ENCODE data around the gene TCF7L1.

The TCF7L1 gene

DNA sequence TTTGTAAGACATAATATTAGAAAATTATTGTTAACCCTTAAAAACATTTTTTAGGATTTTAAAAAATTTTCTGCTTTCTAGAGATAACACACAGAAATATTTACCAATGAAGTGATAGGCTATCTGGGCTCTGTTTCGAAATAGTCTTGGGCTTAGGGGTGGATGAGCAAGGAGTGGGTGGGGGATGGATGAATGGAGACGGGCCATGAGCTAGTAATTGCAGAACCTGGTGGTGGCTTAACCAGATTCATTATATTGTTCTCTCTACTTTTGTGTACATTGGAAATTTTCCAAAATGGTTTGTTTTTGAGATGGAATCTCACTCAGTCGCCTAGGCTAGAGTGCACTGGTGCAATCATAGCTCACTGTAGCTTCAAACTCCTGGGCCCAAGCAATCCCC lies 89.6 kb downstream of the TCF7L1 start:
- no peak for DNase-seq (ENCODE audit: low read depth in 2 of 2)

DNA sequence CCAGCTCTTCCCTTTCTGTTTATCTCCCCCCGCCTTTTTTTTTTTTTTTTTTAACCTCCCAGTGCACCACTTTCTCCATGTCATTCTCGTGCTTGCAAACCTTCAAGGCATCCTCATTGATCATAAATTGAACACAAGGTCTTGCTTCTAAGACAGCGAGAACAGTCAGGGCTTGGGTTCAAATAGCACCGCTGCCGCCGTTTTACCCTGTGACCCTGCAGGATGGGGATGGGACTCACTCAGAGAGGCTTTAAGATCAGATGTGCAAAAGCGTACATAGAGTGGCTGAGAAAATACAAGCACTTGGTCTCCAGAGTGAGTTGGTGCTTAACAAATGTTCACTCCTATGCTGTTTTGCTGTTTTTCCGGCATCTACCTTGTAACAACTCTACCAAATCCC lies 93.6 kb downstream of the TCF7L1 start:
- no peak for DNase-seq (ENCODE audit: low read depth in 2 of 2)

DNA sequence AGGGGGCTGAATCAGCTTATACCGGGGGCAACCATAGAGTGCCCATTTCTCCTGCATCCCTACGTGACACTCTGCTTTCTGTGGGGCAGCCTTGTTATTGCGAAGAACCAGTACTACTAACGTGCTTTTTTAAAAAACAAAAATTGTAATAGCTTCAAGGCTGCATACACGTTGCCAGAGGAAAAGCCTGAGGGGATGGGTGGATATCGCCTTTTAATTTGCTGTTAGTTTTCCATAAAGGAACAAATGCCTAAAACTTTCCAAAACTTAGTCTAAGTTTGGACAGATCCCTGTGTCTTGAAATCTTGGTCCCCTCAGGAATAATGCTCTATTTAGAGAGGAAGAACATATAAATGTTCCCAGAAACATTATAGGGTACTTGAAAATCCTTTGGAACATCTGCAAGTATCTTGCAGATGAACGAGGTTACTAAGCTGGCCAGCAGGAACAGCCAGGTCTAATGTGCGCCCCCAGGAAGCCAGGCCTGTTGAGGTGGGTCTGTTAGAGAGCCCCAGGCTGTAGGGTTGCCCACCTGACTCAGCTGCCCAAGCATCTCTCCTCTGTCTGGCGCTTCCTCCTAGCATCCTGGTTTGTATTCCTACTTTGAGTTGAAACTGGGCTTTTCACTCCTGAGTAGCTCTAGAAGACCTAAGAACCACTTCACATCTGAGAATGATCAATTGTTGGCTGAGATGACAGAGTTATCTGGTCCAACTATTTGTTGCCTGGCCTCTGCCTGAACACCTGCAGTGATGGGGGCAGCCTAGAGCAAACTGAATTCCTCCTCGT lies 97.7 kb downstream of the TCF7L1 start:
- no peak for DNase-seq (ENCODE audit: low read depth in 2 of 2)

DNA sequence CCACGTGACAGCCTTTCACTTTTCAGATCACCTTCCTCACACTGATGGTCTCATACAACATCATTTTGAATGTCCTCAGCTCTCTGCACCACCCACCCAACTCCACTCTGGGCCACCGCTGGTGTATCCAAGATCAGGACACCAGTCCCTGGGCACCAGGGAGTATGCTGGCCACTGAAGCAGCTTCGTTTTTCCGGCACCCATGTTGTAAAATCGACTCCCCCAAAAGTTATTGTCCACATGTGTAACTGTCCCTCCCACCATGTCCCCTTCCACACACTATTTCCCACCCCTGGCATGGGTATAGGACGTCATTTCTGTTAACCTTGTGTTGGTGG lies 98.2 kb downstream of the TCF7L1 start:
- DNase-seq (ENCODE audit: low read depth in 2 of 2) = no peak

DNA sequence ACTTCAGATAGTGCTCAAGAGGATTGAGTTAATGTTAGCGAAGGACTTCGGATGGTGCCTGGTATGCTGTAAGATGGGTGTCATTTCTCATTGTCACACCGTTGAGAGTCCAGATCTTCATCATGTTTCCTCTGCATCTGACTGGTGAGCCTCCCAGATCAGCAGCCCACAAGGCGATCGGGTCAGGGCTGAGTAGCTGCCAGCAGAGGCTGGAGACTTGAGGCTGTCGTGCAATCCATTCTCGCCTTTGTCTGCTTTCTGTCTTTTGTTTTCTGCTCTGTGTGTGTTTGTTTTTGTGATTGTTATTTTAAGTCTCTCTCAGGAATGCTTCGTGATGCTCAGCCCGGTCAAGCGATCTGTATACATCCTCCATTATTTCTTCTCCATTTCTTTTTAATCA lies 98.8 kb downstream of the TCF7L1 start:
- no peak for DNase-seq (ENCODE audit: low read depth in 2 of 2)

DNA sequence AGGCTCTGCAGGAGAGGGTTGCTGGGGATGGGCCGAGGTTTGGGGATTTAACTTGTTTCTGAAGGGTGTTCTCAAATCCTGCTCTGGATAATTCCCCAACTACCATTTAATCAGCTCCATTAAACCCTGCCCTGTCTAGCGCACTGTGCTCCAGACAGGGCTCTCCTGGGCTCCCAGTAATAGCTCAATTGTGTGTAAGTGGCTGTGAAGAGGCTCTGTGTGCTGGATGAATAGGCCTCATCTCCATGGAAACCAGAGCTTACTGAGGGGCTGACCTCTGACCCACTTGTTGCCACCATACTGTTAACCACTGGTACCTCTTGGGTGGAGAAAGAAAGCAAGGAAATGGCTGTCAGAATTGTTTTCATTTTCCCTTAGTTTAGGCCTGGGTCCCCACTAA lies 101.7 kb downstream of the TCF7L1 start:
- no peak for DNase-seq (ENCODE audit: low read depth in 2 of 2)

DNA sequence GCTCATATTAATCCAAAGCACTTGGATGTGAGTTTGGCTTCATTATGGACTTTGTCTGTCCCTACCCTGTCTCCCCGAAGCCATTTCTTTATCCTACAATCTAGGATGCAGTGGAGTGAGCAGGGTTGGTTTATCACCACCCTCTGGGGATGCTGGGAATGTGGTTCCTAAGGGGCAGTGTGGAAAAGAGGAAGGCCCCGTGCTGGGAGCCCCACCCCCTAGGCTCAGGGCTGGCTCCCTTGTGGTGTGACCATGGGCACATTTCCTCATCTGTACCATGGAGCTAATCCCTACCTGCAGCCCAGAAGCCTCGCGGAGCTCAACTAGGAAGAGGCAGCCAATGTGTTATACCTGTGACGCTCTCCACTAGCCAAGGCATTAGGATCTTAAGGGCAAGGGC lies 102.1 kb downstream of the TCF7L1 start:
- DNase-seq (ENCODE audit: low read depth in 2 of 2) = no peak

DNA sequence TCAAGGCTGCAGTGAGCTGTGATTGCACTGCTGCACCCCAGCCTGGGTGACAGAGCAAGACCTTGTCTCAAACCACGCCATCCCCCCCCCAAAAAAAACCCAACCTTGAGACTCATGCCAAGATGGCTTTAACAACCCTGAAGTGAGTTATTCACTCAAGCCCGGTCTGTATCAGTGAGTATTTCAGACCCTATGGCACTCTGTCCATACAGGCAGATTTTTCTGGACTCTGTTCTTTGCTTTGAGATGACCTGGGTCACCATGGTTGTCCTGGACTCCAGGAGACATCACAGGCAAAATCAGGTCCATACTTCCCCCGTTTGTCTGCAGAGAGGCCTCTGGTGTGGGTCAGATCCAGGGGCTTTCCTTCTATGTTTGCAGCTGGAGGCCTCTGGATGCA lies 102.9 kb downstream of the TCF7L1 start:
- no peak for DNase-seq (ENCODE audit: low read depth in 2 of 2)

DNA sequence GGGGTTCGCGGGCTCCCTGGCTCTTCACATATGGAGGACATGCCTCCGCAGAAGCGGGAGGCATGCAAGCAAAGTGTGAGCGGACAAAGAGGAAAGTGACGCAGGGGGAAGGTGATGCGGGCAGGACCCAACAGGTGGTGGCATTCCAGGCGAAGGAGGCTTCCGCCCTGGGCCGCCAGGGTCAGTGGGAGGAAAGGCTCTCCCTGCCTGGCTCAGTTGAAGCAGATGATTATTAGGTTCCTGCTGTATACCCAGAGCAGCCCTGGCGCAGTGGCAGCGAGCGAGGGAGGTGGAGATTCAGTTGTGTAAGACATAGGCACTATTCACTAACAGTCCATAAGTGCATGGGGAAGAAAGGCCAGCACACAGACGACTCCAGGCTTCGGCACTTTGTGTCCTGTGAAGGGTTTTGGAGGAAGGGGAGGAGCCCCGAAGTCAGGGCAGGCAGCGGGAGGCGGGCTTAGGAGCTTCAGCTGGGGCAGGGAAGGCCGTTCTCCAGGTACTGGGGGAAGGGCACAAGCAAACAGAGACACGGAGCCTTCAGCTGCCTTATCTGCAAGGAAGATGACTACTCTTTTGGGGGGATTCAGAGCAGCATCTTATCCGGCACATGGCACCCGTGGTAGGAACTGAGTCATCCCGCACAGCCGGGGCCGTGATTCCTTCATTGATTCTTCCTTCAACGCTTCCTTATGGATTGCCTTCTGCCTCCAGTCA lies 104.8 kb downstream of the TCF7L1 start:
- DNase-seq (ENCODE audit: low read depth in 2 of 2) = no peak

DNA sequence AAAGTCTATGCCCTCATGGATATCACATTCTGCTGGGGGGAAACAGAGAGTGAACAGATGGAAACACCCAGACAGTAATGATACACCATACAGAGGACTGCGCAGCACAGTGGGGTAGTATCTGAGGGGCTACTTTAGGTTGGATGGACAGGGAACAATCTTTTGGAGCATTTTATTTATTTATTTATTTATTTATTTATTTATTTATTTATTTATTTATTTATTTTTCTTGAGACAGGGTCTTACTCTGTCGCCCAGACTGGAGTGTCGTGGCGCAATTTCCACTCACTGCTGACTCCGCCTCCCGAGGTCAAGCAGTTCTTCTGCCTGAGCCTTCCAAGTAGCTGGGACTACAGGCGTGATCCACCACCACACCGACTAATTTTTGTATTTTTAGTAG lies 105.4 kb downstream of the TCF7L1 start:
- no peak for DNase-seq (ENCODE audit: low read depth in 2 of 2)

DNA sequence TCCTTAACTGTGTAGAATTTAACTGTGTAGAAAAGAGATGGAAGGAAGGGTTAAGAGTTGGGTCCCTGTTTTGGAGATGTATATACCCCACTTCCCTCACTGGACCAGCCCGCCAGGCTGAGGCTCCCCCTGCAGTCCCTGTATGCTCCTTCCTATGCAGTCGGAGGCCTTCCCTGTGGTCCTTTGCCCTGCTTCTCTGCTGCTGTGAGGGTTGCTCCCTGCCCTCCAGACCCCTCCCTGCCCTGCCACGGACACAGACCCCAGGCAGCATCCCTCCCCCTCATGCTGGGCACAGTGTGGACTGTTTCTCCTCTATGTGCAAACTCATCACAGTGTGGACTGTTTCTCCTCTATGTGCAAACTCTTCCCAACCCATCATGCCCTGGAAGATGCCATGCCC lies 105.9 kb downstream of the TCF7L1 start:
- no peak for DNase-seq (ENCODE audit: low read depth in 2 of 2)

DNA sequence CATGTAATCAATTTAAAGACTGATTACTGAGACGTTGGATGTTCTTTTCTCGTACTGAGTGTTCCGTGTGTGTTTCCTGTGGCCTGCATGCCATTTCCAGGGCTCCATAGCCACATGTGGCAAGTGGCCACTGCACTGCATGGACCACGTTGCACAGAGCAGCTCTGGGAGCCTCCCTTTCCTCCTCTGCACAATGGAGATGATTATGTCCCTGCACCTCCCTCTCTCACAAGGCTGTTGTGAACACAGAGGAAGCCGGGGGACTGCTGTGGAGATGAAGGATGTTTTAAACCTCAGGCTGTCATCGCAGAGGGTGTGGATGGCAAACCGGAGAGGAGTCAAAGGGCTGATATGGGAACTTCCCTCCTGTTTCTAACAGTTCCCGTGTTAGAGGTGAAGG lies 106.9 kb downstream of the TCF7L1 start:
- DNase-seq (ENCODE audit: low read depth in 2 of 2) = no peak

DNA sequence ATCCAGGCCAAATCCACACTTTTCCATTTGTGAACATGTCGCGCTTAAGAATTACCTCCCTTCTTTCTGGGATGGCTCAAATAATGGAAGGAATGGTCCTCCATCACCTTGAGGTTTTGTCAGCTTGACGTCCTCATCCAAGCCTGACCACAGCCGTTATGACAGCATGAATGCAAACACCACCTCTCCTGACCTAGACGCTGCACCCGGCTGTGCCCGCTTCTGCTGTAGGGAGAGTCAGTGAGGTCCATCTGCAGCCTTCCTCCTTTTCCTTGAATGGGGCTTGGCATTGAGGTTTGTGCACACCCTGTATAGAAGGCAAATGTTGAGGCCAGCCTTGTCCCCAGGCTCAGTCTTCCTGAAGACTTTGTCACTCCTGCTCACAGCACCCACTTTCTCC lies 109.1 kb downstream of the TCF7L1 start:
- DNase-seq (ENCODE audit: low read depth in 2 of 2) = no peak

DNA sequence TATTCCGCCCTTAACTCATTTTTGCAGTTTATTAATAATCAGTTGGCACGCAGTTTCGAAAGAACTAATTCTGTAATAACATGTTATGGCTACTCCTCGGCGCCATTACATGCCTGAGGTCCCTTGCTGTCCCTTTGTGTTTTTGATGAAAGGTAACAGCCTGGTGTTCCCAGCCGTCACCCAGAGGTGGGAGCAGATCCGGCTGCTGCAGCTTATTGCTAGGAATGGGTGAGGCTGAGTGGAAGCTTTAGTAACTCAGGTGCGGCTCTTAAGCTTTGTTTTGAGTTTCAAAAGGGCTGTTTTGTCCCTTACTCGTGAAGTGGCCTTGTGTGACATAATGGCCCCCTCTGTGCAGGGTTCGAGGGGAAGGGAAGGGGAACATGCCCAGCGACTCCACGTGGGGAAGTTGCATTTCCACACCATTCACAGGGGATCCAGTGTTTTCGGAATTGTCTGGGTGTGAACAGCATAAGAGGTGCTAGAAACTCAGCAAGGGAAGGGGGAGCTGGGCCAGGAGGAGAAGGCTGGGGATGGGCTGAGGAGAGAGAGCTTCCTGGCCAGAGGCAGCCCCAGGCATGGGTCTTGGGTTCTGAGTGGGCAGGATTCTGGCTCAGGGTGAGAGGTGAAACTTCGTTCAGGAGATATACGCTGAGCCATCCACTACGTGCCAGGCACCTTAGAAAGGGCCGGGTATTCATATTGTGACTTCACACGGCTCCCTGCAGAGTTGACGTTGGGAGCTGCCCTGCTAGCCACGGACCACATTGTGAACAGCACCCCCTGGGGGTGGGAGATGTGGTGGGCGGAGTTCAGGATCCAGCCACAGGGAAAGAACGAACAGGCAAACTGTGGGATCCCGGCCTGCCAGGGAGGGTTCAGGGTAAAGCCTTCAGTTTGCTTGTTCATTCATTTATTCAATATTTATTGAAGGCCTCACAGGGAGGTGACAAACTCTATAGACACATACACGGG lies 110.2 kb downstream of the TCF7L1 start:
- no peak for DNase-seq (ENCODE audit: low read depth in 2 of 2)

DNA sequence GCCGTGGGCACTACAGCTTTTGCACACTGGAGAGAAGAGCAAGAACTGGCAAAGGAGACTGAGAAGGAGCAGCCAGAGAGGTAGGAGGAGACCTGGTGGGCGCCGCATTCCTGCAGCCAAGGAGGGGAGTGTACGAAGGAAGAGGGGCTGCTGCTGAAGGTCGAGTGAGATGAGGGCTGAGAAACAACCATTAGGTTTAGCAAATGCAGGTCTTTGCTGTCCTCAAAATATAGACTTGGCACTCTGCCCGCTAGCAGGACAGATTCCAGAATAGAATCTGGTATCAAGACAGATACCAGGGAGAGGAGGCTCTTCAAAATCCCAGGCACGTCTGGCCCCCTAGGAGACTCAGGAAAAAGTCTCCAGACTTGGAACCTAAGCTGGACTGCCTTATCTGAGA lies 111.6 kb downstream of the TCF7L1 start:
- DNase-seq (ENCODE audit: low read depth in 2 of 2) = no peak

DNA sequence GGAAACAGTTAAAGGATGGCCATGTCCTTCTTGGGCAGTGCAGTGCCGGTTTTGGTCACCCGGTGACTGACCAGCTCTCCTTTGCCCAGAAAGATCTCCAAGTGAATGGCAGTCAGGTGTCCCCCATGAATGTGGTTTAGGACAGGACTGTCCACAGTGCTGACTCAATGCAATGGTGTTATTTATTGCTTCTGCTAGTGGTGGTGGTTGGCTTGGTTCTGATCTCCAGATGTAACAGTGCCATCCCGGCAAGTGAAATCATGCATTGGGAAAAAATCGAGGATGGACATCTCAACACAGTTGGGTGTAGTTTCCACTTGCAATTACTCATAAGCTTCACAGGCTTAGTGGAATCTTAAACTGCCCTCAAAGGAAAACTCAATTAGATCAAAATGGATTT lies 112.7 kb downstream of the TCF7L1 start:
- no peak for DNase-seq (ENCODE audit: low read depth in 2 of 2)

DNA sequence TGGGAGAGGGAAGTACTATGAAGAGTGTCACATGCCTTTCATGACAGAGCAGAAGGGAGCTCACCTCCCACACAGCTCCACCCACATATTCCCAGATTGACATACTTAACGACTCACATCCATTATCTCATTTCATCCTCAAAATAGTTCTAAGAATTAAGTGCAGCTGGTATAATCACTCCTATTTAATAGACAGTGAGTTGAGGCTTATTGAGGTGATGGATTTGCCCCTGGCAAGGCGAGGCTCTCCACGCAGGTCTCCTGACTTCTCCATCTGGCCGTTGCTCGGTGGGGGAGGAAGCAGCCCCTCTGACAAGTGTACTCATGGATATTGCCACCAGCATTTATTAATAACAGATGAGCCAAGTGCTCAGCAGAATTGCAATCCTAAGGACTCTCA lies 113.2 kb downstream of the TCF7L1 start:
- no peak for DNase-seq (ENCODE audit: low read depth in 2 of 2)

DNA sequence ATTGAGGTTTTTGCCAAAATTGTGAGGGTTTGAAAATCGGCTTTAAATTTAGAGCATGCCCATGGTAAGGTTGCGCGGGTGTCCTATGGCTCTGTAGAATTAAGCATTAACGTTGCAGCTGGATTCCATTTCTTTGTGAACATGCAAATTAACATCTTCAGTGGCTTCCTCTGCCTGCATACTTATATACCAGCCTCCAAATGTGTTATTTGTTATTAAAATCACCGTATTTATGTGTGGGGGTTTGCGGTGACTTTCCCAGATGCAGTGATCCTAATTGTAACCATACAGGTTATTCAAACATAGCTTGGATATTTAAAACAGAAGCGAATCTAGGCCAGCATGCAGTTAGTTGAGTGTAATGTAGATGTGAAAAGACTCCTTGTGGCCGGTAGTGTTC lies 114.4 kb downstream of the TCF7L1 start:
- DNase-seq (ENCODE audit: low read depth in 2 of 2) = no peak

DNA sequence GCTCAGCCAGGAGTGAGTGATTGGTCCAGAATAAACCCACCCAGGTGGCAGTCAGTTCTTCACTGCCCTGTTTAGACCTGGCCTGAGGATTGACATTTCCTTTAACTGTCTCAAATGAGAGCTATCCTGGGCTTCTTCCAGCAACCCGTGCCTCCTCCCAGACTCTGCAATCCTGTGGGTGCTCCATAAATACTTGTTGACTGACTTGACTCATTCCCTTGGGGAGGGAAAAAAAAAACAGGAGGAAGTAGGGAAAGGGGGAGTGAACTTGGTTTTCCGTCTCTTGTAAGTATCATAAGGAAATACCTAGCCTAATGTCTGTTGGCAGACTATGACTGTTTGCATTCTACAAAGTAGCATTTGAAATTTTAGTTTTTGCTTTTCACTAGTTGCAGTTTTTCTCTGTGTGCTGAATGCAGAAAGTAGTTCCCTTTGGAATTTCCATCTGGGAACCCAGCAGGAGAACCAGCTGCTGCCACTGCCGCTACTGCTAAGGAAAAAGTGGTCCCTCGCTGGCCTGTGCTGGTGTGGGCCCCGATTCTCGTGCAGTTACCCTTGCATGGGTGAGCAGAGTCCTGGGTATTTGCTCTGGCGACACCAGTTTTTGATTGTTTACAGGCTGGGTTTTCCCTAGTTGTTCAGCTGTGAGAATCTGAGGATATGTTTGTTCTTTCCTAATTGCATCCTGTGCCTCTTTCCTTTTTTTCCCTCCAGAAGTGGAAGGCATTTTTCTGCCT lies 115.7 kb downstream of the TCF7L1 start:
- no peak for DNase-seq (ENCODE audit: low read depth in 2 of 2)

DNA sequence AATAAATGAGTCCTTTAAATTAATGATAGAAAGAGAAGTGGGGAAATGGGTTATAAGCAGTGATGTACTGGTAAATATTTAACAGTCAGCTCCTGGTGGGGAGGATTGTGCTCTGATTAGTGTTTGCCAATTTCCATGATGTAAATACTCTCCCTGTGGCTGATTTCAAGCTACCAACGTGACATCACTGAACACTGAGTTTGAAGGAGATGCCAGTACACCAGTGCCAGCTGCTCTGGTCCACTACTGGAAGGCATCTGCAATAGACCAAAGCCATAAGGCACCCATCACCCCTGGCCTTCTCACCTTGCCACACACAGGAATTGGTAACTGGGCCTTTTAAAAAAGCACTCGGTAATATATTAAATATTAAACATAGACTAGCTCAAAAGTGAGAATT lies 116.9 kb downstream of the TCF7L1 start:
- no peak for DNase-seq (ENCODE audit: low read depth in 2 of 2)

DNA sequence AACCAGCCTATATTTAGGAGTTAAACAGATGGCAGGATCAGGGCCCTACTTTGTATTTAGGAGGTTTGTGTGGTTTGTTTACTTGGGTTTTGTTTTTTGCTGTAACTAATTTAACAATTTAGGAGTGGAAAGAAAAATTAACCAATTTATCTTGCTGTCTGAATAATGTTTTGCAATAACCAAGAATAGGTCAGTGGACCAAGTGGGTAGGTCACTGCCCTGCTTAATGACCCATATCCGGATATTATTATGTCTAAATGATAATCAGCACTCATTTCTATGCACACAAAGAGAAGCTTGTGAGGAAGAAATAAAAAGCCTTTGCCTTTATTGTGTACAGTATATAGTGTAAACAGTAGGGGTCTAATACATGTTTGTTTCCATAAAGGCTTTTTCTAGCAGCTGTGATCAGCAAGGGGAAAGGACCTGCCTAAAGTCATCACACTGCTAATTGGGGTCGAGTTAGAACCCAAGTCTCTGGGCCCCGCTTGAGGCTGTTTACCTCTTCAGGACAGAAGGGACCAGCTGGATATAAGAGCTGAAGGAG lies 118.0 kb downstream of the TCF7L1 start:
- no peak for DNase-seq (ENCODE audit: low read depth in 2 of 2)

DNA sequence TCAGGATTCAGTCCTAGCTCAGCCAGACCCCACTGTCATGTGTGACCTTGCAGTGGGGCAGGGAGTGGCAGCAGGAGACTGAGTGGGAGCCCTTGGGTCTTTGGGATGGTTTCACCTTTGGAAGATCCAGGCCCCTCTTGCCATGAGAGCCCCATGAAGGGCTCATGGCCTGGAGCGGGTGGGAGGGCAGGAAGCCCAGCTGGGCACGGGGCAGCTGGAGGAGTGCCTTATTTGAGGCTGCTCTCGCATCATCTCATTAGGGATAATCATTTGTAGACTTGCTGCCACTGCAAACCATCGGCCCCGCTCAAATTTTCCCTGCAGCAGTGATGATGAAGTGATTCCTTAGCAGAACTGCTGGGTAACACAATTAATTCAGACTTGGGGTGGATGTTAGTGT lies 120.7 kb downstream of the TCF7L1 start:
- DNase-seq (ENCODE audit: low read depth in 2 of 2) = no peak

Data from stimulated activated CD8-positive, alpha-beta memory T cell treated with anti-CD3 and anti-CD28 coated beads, Interleukin-7, amount 100 ng/mL, for 4 hours (primary cell).